Type B pancreatic cell (in vitro differentiated cells): Measurements from ENCODE around the gene ITGAL. TPM values are rescaled to one million over a fixed set of nuclear protein-coding genes. Genes with fewer than 3 reads are reported as not detected.
"Not testable (repeated sequence)": the region's sequence is repeated elsewhere in the genome, so short reads cannot be mapped to it uniquely, and the experiment has no call there.

Experiments used
- DNase-seq: peaks from one replicate; pipeline ENCODE4 v3.0.0; 2021; ENCODE audit warnings: mixed read lengths; ENCODE audit not compliant: unreplicated experiment; ENCODE audit errors: extremely low spot score
- H3K27ac Mint-ChIP-seq: 2 replicates; pipeline ENCODE4 v1.8.0; 2021; ENCODE audit warnings: mild to moderate bottlenecking, mixed read lengths
- H3K27me3 Mint-ChIP-seq: 2 replicates; pipeline ENCODE4 v1.8.0; 2021; ENCODE audit warnings: mixed read lengths
- H3K36me3 Mint-ChIP-seq: 2 replicates; pipeline ENCODE4 v1.8.0; 2021; ENCODE audit warnings: mixed read lengths
- H3K4me1 Mint-ChIP-seq: one replicate; pipeline ENCODE4 v1.8.0; 2021; ENCODE audit warnings: mixed read lengths; ENCODE audit not compliant: unreplicated experiment
- H3K4me3 Mint-ChIP-seq: 2 replicates; pipeline ENCODE4 v1.8.0; 2021; ENCODE audit warnings: mild to moderate bottlenecking, mixed read lengths
- H3K9me3 Mint-ChIP-seq: 2 replicates; pipeline ENCODE4 v1.8.0; 2021; ENCODE audit warnings: mixed read lengths
- total RNA-seq: library from RNA; stranded (reverse); gene quantifications from 2 replicates; pipeline ENCODE4 v1.2.1, GENCODE V29; 2021; ENCODE audit warnings: low replicate concordance
- TF ChIP-seq, protein P1 (sequence below): fragments of 200-600 bp; sonication (generic); conservative IDR thresholded peaks from 2 replicates; pipeline ENCODE4 v1.5.0; 2021; ENCODE audit warnings: antibody characterized with exemption, mild to moderate bottlenecking

The ITGAL gene
- total RNA-seq, 1 donor from 2014 or later = 0.48 TPM

DNA sequence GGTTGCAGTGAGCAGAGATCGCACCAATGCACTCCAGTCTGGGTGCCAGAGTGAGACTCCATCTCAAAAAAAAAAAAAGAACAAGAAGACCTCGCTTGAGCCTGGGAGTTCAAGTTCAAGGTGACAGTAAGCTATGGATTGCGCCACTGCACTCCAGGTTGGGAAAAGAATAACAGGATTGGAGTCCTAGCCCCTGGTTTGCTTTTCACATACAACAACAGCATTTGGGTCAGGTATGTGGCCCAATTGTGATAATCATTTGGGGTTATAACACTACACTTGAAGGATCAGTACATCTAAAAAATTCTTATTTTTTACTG lies 23.5 kb upstream of the ITGAL start:
- H3K36me3 Mint-ChIP-seq = peaks cover 6% of the 10 kb centered on the region
- H3K27ac Mint-ChIP-seq = no peak overlapping the region
- H3K9me3 Mint-ChIP-seq = peaks cover 4% of the 10 kb centered on the region

DNA sequence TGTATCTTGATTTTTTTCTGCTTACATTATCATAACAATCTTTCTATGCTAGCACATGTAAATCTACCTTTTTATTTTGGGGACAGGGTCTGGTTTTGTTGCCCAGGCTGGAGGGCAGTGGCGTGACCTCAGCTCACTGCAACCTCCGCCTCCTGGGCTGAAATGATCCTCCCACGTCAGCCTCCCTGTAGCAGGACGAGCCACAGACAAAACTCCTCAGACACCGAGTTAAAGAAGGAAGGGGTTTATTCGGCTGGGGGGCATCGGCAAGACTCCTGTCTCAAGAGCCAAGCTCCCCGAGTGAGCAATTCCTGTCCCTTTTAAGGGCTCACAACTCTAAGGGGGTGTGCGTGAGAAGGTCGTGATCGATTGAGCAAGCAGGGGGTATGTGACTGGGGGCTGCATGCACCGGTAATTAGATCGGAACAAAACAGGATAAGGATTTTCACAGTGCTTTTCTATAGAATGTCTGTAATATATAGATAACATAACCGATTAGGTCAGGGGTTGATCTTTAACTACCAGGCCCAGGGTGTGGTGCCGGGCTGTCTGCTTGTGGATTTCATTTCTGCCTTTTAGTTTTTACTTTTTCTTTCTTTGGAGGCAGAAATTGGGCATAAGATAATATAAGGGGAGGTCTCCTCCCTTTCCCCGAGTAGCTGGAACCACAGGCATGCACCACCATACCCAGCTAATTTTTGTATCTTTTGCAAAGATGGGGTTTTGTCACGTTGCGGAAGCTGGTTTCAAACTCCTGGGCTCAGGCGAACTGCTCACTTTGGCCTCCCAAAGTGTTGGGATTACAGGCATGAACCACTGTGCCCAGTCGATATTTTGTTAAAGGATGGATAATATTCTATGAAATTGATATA lies 19.6 kb upstream of the ITGAL start:
- not testable (repeated sequence) for DNase-seq, H3K27me3 Mint-ChIP-seq, H3K36me3 Mint-ChIP-seq, H3K9me3 Mint-ChIP-seq
- peak overlapping the region; percentile 55 for H3K4me3 Mint-ChIP-seq
- H3K4me1 Mint-ChIP-seq = peaks cover 25% of the 10 kb centered on the region
- H3K27ac Mint-ChIP-seq = peak overlapping the region; percentile 50

More for the DNA sequence above, 23.5 kb upstream of the ITGAL start:
- TF ChIP-seq, protein P1, sequence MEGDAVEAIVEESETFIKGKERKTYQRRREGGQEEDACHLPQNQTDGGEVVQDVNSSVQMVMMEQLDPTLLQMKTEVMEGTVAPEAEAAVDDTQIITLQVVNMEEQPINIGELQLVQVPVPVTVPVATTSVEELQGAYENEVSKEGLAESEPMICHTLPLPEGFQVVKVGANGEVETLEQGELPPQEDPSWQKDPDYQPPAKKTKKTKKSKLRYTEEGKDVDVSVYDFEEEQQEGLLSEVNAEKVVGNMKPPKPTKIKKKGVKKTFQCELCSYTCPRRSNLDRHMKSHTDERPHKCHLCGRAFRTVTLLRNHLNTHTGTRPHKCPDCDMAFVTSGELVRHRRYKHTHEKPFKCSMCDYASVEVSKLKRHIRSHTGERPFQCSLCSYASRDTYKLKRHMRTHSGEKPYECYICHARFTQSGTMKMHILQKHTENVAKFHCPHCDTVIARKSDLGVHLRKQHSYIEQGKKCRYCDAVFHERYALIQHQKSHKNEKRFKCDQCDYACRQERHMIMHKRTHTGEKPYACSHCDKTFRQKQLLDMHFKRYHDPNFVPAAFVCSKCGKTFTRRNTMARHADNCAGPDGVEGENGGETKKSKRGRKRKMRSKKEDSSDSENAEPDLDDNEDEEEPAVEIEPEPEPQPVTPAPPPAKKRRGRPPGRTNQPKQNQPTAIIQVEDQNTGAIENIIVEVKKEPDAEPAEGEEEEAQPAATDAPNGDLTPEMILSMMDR = no peak
- Mint-ChIP-seq H3K4me3 (no peak overlapping the region), H3K4me1 (peaks cover 26% of the 10 kb centered on the region), H3K27me3 (no peaks in the 10 kb centered on the region)
- DNase-seq = no peak

DNA sequence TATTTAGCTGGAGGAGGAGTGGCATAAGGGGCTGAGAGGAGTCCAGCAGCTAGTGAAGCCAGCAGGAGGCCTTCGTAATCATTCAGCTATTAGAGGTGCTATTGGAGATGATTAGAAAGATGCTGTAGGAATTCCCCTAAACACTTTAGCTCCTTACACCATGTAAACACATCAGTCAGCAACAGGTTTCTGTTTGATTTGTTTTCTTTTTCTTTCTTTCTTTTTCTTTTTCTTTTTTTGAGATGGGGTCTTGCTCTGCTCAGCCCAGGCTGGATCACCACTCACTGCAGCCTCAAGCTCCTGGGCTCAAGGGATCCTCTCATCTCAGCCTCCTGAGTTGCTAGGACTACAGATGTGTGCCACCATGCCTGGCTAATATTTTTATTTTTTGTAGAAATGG lies 16.2 kb upstream of the ITGAL start:
- no peak for DNase-seq
- H3K27me3 Mint-ChIP-seq = no peaks in the 10 kb centered on the region
- H3K27ac Mint-ChIP-seq = no peak overlapping the region
- H3K4me3 Mint-ChIP-seq = no peak overlapping the region
- TF ChIP-seq, protein P1 = no peak
- H3K36me3 Mint-ChIP-seq = no peaks in the 10 kb centered on the region
- H3K9me3 Mint-ChIP-seq = no peaks in the 10 kb centered on the region
- peaks cover 20% of the 10 kb centered on the region for H3K4me1 Mint-ChIP-seq

DNA sequence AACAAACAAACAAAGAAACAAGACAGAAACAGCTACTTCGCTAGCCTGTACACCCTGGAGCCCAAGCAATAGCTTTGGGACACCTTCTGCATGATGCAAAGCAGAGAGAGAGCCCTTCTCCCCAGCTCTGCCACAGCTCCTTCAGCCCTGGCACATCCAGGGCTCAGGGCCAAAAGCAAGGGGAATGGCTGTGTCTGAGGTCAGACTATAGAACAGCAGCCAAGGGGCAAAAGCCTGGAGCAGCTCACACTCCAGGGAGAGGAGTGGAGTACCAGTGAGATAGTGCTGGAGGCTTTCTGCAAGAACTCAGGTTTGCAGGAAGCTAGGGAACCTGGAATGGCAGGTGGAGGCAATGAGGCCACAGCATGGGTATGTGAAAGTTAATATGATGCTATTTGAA lies 15.3 kb upstream of the ITGAL start:
- Mint-ChIP-seq H3K4me3 (no peak overlapping the region), H3K4me1 (peaks cover 19% of the 10 kb centered on the region), H3K9me3 (no peaks in the 10 kb centered on the region), H3K27me3 (no peaks in the 10 kb centered on the region), H3K36me3 (no peaks in the 10 kb centered on the region), H3K27ac (no peak overlapping the region)
- TF ChIP-seq, protein P1 = no peak
- DNase-seq = no peak

DNA sequence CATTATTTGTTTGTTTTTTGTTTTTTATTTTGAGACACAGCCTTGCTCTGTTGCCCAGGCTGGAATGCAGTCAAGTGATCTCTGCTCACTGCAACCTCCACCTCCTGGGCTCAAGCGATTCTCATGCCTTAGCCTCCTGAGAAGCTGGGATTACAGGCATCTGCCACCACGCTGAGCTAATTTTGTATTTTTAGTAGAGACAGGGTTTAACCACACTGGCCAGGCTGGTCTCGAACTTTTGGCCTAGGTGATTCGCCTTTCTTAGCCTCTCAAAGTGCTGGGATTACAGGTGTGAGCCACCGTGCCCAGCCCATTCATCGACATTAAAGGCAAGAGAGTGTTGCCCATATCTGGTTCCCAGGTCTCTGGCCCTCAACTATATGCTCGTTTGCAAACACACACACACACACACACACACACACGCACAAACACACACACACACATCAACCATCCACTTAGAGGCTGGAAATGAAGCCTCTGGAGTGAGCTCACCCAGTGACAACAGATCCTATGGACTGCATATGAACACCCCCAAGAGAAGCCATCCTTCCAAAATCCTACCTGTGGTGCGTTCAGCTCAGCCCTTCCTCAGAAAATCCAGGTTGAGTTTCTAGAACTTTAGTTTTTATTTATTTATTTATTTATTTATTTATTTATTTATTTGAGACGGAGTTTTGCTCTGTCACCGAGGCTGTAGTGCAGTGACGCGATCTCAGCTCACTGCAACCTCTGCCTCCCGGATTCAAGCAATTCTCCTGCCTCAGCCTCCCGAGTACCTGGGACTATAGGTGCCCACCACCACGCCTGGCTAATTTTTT lies 14.6 kb upstream of the ITGAL start:
- H3K4me1 Mint-ChIP-seq = peaks cover 12% of the 10 kb centered on the region

More for the DNA sequence above, 14.6 kb upstream of the ITGAL start:
- H3K27me3 Mint-ChIP-seq = no peaks in the 10 kb centered on the region
- H3K4me3 Mint-ChIP-seq = no peak overlapping the region
- DNase-seq = no peak
- no peaks in the 10 kb centered on the region for H3K36me3 Mint-ChIP-seq
- TF ChIP-seq, protein P1 = no peak
- no peaks in the 10 kb centered on the region for H3K9me3 Mint-ChIP-seq
- no peak overlapping the region for H3K27ac Mint-ChIP-seq
